GM15510 (cell line): ENCODE data around the gene ARMC6.

Experiments
- POLR2A ChIP-seq: IDR thresholded peaks from 3 replicates; pipeline ENCODE4 v1.6.1; 2011; ENCODE audit warnings: borderline replicate concordance; ENCODE audit not compliant: insufficient read length; ENCODE audit errors: extremely low read depth

The ARMC6 gene

GRCh38 chr19:19057317-19057716 is 23.9 kb downstream of the ARMC6 start:
- TF ChIP-seq POLR2A = no peak

- TF ChIP-seq POLR2A = no peak
Measured at GRCh38 chr19:19057720-19058119, 24.3 kb downstream of the ARMC6 start.

GRCh38 chr19:19059018-19059836 is 25.8 kb downstream of the ARMC6 start:
- no peak for TF ChIP-seq POLR2A

GRCh38 chr19:19059837-19060611 is 26.6 kb downstream of the ARMC6 start:
- TF ChIP-seq POLR2A = no peak

- TF ChIP-seq POLR2A = no peak
Measured at GRCh38 chr19:19061506-19061905, 28.1 kb downstream of the ARMC6 start.

- no peak for TF ChIP-seq POLR2A
Measured at GRCh38 chr19:19062454-19063182, 29.2 kb downstream of the ARMC6 start.

- TF ChIP-seq POLR2A = peak; percentile 62
Measured at GRCh38 chr19:19063183-19064097, 30.0 kb downstream of the ARMC6 start, which contains the start of gene SLC25A42. Gene SLC25A42, plus strand, starts transcription at chr19:19063994. Its CDS starts 32,131 bp downstream, at chr19:19096125.

- TF ChIP-seq POLR2A = peak; percentile 15
Measured at GRCh38 chr19:19064098-19064722, 30.8 kb downstream of the ARMC6 start.

GRCh38 chr19:19064811-19065745 is 31.7 kb downstream of the ARMC6 start:
- peak; percentile 21 for TF ChIP-seq POLR2A

- no peak for TF ChIP-seq POLR2A
Measured at GRCh38 chr19:19067276-19068072, 34.1 kb downstream of the ARMC6 start.
